Fibroblast of the aortic adventitia (primary cell): ENCODE measurements around the gene LCNL1. TPM values are rescaled to one million over a fixed set of nuclear protein-coding genes. Genes with fewer than 3 reads are reported as not detected.

Experiments used
- DNase-seq: peaks from one replicate; pipeline ENCODE4 v3.0.0-alpha.2; 2010; ENCODE audit warnings: low read depth
- H3K4me3 ChIP-seq: 2 replicates; pipeline ENCODE4 v1.5.1; 2011; ENCODE audit warnings: low read depth, mild to moderate bottlenecking, control low read depth, low read length, moderate library complexity
- total RNA-seq: library from RNA; depleted of rRNA; stranded (reverse); fragments of >200 nt; gene quantifications from 2 replicates; pipeline ENCODE4 v1.2.3, GENCODE V29; 2012; ENCODE audit warnings: low replicate concordance
- TF ChIP-seq, protein P1 (sequence below): IDR thresholded peaks from 2 replicates; pipeline ENCODE4 v1.5.1; 2011; ENCODE audit warnings: mild to moderate bottlenecking, low read length, control low read depth, inconsistent platforms; ENCODE audit not compliant: insufficient read depth

The LCNL1 gene
- total RNA-seq, 1 donor, result 0.54 TPM

DNA sequence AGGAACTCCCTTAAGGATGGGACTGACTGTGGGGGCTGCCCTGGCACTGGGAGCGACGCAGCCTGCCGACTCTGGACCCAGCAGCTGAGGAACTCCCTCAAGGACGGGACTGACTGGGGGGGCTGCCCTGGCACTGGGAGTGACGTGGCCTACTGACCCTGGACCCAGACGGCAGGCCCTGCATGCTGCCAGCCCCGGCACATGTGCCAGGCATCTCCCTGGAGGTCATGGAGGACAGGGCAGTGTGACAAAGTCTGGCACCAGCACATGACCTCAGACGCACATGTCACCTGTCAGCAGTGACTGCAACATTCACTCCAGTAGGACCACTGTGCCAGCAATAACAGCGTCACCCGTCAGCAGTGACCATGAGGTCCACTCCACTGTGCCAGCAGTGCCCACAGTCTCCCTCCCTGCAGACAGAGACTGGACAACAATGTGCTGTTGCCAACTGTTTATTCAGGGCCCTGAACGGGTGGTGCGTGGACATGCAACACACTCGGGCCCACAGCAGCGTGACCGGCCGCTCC is 42.7 kb upstream of the LCNL1 start:
- TF ChIP-seq, protein P1, sequence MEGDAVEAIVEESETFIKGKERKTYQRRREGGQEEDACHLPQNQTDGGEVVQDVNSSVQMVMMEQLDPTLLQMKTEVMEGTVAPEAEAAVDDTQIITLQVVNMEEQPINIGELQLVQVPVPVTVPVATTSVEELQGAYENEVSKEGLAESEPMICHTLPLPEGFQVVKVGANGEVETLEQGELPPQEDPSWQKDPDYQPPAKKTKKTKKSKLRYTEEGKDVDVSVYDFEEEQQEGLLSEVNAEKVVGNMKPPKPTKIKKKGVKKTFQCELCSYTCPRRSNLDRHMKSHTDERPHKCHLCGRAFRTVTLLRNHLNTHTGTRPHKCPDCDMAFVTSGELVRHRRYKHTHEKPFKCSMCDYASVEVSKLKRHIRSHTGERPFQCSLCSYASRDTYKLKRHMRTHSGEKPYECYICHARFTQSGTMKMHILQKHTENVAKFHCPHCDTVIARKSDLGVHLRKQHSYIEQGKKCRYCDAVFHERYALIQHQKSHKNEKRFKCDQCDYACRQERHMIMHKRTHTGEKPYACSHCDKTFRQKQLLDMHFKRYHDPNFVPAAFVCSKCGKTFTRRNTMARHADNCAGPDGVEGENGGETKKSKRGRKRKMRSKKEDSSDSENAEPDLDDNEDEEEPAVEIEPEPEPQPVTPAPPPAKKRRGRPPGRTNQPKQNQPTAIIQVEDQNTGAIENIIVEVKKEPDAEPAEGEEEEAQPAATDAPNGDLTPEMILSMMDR, result no peak
- DNase-seq, result no peak
- no peak overlapping the region for H3K4me3 ChIP-seq

DNA sequence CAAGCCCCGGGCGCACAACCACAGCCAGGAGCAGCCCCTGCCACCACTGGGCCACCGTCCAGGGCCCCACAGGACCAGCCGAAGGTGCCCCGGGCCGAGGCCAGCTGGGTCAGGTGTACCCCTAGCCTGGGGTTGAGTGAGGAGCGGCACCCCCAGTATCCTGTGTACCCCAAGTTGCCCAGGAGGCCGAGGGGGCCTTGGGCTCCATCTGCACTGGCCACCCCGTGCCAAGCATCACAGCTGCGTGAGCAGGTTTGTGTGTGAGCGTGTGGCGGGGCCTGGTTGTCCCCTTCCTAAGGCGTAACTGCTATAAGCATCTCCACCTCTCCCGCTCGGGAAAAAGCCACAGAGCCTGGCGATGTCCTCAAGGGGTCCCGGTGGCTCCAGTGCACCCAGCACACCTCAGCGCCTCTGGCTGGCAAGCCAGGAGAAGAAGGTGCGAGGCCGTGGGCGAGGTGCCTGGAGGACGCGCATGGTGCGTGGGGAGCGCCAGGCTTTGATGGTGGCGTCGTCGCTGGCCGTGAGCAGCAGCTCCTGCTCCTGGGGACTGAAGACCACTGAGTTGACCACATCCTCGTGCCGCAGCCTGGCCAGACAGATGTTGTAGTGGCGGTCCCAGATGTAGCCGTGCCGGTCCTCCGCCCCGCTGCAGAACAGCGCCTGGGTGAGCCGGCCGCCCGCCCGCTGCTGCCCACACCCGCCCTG is 42.1 kb upstream of the LCNL1 start:
- TF ChIP-seq, protein P1, result no peak
- H3K4me3 ChIP-seq, result no peak overlapping the region
- DNase-seq, result no peak

DNA sequence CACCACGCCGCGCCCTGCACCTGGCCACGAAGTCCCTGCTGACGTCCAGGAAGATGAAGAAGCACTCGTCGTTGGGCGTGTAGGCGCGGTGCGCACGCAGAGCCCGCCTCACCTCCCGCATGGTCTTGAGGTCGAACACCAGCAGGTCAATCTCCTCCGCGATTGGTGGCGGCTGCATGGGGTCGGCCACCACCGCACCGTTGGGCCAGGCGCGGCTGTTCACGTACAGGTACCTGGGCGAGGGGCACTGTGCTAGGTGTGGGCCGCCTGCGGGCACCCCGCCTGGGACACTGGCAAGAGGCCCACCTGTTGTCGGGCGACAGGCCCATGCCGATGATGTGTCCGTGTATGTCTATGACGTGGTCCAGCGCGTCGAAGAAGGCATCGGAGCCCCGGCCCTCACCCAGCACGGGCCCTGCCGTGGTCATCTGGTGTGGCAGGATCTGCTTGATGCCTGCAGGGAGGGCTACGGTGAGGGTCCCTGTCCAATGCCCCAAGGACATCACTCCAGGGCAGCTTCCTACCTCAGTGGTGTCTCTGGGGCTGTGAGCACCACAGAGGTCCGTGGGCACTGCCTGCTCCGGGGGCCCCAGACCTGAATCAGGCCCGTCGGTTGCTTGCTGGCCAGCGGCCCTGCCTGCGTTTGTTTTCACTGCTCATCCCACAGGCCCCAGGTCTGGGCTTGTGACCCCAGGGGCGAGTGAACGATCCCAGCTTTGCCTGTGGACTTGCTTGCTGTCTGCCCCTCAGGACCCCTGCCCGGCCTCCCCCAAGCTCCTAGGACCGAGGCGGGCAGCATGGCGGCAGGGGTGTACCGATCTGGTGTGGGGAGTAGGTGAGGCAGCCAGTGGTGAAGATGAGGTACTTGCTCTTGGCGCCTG is 41.3 kb upstream of the LCNL1 start:
- no peak for DNase-seq
- TF ChIP-seq, protein P1, result no peak
- H3K4me3 ChIP-seq, result no peak overlapping the region

- peak overlapping the region; percentile 14 for H3K4me3 ChIP-seq
- no peak for DNase-seq
Observed at GRCh38 chr9:136942112-136942880, 40.5 kb upstream of the LCNL1 start.

DNA sequence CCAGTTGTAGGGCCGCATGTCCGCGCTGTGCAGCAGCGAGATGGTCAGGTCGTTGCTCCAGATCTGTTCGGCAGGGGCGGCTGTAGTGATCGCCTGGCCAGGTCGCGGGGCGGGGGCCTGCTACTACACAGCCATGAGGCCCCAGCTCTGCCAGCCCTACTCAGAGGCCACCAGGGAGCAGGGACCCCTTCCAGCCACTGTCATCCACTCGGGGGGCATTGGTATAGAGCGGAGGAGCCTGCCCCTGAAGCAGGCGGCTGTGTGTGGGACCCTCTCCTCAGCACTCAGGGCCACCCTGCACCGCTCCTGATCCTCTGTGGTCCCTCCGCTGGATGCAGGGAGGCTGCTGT is 39.9 kb upstream of the LCNL1 start:
- DNase-seq, result no peak
- peak overlapping the region; percentile 83 for H3K4me3 ChIP-seq
- TF ChIP-seq, protein P1, result no peak

More at GRCh38 chr9:136942112-136942880, 40.5 kb upstream of the LCNL1 start:
- TF ChIP-seq, protein P1, result no peak
